ENCODE data around the gene TP53AIP1.
A peak's percentile ranks its signal among the peaks of the same experiment; 100 is the strongest.

The TP53AIP1 gene

DNA sequence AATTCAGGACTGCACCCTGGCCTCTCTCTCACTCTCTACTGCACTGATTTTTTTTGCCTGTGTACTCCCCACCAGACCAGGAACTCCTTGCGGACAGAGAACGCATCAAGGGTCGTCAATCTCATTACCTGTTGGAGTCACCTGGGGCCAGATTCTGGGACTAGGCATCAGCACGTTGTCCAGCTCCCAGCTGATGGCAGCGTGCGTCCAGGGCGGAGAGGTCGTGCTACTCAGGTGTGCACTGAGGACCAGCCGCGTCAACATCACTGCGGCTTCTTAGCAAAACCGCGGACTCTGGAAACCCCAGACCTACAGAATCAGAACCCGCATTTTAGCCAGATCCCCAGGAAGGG, 38.4 kb downstream of the TP53AIP1 start:
- DNase-seq, result no peak

DNA sequence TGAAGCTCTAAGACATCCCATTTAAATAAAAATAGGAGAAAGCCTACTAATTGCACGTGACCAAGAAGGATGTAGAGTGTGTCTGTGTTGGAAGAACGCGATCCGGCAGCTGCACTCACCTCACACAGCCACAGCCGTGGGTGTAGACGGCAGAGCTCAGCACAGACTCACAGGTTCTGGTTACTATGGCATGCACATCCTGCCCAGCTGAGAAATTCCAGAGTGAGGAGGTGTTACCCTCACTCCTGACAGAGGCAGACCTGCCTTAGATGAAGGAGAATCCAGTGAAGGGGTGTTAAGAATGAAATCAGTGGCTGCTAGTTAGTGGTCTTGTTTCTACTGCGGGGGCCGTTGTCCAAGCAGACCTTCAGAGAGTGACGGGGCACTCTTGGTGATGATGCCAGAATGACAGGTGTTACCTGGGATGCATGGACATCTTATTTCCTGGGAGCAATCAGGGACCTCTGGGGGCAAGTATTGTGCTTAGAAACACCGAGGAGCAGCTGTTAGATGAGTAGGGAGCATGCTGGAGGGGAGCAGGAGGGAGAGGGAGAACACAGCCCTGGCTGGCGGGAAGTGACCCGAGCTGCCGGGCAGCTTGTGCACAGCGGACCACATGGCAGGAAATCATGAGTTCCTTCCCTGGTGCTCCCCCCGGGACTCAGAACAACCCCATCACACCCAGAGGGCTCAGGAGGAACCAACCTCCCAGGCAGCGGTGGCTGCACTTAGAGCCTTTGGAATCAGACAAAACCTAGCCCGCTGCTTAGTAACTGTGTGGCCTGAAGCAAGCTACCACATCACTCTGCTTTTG, 39.2 kb downstream of the TP53AIP1 start:
- no peak for DNase-seq

DNA sequence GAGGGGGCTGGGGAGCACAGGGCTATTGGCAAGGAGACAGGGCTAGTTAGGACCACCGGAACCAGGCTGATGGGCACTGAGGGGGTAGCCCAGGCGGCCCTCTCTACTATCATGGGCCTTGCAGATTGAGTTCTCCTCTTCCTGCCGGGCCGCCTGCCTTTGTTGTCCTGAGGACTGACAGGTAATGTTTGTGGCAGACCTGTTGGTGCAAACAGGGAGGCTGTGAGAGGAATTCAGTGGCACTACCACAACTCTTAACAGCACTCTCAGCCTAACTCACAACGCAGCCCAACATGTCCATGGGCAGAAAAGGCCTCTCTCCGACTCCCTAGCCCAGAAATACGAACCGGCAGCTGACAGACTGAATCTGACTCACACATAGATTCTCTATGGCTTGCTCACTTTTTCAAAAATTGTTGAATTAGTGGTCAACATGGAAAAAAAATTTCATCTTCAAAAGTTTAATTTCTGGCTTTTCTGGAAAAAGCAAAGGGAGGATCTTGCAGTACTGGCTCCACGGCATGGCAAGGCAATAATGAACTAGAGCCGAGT, 40.1 kb downstream of the TP53AIP1 start:
- no peak for DNase-seq

DNA sequence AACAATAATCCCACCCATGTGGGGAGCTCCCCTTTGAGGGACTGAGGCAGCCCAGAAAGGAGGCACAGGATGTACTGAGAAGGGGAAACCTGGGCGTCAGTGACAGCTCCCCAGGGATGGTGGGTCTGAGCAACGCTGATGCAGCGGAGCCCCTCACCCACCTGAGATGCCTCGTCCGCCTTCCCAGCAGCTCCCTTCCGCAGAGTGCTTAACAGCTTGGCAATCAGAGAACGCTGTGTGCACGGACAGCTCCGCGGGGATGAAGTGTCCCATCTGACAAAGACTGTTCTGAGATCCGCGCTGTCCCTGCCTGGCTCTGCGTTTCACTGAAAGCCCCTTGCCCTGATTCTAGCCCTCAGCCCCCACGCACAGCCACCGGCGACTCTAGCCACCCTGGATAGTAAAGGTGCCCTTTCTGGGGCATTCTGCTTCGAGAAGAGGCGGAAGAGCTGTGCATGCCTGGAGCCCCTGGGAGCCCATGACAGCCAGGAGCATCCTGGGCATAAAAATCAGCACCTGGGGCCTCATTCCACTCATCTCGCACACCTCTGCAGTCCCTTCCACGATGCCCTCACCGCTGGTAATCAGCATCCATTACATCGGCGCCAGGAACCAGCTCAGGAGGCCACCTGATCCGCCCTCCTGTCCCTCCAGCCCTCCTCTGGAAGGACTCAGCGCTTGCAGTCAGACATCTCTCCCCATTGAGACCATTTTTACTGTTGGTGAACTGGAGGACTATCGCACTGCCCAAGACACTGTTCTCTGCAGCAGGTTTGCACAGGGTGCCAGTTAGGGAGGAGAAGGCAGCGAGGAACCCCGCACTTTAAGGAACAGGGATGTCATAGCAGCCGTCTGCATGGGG, 40.8 kb downstream of the TP53AIP1 start:
- DNase-seq, result no peak

DNA sequence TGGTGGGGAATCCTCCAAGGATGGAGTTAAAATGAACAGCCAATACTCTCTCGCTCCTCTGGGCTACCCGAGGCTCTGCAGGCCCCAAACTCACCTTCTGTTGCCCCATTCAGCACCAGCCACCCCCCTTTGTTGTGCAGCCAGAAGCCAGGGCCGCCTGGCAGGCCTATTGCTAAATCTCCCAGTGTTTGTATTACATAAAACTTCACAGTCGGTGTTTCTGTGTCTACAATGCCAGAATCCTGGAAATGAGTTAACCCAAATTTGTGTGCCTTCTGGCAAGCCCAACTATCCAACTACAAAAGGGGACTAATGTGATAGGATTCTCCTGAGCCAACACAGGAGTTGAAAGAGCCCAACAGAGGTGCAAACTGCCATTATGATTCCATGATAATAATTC, 42.2 kb downstream of the TP53AIP1 start:
- DNase-seq, result no peak

DNA sequence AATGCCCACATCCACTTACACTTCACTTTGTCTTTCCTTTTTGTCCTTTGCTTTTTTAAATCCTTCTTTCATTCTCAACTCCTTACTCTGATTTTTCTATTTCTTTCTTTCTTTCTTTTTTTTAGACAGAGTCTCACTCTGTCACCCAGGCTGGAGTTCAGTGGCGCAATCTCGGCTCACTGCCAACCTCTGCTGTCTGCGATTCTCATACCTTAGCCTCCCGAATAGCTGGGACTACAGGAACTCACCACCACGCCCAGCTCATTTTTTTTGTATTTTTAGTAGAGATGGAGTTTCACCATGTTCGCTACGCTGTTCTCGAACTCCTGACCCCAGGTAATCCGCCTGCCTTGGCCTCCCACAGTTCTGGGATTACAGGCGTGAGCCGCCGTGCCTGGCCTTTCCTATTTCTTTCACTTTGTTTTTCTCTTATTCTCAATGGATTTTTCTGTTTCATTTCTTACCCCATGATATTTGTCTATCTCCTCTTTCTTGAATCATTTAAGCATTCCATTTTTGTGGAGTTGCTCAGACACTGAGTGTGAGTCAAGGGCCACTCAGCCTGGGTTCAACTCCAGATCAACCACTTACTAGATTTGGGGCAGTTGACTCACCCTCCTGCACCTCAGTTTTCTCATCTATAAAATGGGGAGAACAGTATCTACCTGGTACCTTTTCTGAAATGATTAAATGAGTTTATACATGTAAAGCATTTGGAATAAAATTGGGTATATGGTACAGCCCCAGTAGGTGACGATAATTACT, 43.9 kb downstream of the TP53AIP1 start:
- no peak for DNase-seq

DNA sequence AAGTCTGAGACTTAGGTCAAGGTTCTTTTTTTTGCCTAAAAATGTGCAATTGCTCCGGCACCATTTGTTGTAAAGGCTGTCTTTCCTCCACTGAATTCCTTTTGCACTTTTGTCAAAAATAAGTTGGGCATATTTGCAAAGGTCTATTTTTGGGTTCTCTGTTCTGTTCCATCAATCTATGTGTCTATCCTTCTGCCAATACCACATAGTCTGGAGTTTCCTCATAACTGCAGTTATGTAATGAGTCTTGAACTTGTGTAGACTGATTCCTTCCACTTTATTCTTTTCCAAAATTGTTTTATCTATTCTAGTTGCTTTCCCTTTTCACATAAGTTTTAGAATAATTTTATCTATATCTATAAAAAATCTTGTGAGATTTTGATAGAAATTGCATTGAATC, 44.8 kb downstream of the TP53AIP1 start:
- DNase-seq, result no peak

DNA sequence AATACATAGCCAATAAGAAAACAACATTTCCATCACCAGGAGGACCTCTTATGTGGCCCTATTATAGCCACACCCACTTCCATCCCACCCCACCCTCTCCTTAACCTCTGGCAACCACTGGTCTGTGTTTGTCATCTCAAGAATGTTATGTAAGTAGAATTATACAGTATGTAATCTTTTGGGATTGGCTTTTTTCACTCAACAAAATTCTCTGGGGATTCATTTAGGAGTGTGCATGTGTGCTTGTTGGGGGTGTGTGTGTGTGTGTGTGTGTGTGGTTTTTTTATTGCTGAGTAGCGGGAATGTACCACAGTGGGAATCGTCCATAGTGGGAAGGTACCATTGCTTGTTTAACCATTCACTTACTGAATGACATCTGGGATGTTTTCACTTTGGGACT, 46.3 kb downstream of the TP53AIP1 start:
- no peak for DNase-seq

DNA sequence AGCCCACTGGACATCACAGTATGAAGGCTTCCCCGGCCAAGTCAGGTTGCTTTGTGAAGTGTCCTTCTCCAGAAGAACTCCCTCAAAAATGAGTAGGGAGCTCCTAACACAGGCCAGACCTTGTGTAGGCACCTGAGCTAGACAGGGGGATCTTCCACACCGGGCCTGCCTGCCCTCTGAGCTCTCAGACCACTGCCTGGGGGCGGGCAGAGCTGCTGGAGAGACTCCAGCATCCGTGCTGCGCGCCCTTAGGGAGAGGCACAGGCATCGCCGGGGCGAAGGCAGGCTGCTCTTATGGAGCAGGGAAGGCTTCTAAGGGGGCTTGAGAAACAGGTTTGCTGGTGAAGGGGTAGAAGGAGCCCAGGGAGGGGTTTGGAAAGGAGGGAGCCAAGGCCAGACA, 47.1 kb downstream of the TP53AIP1 start:
- no peak for DNase-seq

DNA sequence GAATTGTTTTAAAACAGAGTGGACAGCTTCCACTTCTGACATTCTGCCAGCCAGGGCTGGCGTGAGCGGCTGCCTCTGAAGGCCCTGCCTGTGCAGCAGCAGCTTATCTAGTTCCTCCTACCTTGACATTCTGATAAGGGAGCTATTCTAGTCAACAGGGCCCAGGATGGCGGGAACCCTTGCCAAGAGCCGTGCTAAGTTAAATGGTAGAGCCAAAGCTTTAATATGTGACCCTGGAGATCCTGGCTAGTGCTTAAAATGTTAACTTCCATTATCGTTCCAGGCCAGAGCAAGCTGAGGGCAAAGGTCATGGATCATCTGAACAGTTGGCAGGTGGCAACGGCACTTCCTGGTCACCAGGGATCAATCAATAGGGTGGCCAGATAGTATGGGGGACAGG, 48.0 kb downstream of the TP53AIP1 start:
- no peak for DNase-seq

DNA sequence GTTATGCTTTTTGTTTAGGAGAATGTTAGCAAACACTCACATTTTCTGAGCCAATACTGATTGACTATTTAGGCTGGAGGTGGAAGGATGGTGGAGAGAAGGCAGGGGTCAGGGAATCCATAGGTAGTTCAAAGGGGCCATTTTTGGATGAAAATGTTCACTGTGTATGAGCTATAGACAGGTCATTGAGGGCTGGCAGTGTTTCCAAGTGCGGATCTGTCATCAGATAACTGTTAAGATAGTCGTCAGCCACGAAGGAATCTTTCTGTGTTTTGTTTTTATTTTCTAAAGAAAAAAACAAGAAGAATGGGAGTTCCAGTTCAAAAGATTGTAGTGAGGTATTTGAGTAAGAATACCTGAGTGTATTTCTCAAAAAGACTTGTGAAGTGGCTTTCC, 48.4 kb downstream of the TP53AIP1 start:
- no peak for DNase-seq

DNA sequence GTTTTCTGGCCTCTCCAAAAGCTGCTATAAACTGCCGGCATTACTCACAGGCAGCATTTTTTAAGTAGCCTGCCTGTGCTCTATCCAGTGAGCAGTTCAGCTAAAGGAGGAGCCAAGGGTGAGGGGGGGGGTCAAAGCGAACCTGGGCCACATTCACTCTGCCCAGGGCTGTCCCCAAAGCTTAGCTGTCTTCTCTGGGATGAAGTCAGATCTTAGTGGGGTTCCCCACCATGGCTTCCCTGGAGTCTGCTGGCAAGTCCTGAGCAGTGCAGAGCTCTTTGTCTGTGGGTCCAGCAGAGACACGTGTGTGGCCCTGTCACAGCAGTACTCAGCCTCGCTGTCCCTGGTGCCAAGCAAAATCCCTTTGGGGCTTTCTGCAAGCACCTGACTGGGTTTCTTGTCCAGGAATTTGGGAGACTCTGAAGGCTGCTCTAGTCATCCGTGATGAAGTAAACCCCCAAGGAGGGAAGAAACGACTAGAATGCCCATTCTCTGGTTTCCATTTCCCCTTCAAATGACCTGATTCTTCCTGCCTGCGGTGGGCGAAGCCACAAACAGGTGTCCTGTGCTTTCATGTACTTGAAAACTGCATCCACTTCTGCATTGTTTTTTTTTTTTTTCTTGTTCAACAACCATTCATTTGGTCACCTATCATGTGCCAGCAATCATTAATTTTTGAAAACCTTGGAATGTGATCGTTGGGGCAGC, 48.9 kb downstream of the TP53AIP1 start:
- no peak for DNase-seq

DNA sequence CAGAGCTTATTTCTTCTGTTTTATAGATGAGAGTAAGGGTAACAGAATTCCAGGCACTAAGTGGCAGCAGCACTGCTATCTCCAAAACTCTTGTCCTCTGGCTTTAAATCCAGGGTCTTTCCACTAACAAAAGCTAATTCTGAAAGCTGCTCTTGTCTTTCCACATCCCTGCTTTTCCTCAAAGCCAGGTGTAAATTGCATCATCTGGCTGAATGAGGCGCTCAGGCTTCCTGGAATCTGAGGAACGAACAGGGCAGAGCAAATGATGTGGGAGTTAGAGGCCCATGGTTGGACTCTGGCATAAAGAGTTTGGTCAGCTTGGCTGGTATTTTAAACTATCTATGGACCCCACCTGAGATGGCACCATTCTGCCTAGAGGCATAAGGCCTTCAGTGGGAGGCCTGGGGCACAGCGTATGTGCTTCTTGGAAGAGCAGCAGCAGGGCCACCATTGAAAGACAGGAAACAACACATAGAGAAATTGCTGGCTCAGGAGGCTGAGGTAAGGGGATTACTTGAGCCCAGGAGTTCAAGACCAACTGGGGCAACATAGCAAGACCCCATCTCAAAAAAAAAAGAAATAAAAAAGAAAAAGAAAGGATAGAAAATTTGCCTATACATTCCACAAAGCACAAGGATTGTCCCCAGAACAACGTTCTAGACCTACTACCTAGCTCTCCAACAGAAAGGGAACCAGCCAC, 49.7 kb downstream of the TP53AIP1 start:
- no peak for DNase-seq

DNA sequence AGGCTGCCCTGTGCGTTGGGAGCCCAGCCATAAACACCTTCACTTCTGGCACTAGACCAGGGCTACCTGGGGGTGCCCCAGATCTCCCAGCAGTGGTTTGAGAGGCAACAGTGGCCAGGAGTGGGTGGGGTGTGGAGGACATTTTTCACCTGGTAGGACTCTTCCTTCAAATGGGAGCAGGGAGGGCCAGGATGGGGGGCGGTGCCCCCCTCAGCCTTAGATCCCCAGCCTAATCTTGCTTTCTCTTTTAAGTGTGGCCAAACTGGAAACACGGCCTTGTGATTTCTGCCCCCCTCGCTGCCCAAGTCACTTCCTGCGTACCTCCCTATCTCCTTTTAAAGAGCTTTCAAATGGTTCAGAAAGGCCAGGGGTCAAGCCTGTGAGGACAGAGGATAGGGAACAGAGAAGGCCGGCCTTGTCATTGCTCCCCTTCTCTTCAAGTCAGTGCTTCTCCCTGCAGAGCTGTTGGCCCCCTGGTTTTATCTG, 50.7 kb downstream of the TP53AIP1 start:
- no peak for DNase-seq

DNA sequence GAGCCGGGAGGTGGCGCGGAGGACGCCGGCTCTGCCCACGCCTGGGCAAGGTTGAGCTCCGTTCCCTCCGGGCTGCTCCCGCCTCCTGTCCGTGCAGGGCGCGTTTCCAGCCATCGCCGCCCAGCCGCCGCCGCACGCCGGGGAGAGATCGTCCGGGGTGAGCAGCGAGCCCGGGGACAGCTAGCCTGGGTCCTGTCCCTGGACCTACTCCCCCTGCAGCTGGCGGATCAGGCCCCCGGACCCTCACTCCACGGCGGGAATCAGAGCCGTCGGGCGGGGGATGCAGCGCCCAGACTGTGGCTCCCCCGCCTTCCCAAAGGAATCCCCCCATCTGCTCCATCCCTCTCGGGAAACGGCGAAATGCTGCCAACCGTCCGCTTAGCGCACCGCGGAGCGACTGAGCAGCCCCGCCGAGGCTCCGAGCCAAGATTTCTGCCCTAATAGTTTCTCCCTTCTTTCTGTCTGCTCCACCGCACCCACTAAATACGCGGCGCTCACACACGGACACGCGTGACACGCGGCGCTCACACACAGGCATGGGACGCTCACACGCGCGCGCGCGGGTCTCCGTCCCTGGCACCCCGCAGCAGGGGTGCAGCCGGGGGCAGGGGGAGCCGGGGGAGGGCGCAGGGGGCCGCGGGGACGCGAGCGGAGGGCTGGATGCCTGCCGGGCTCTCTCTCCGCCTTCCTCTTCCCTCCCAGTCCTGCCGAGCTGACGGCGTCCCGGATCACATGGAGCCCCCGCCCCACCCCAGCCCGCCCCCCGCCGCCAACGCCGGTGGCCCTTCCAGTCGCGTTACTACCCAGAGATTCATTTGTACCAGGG, 51.9 kb downstream of the TP53AIP1 start, which contains the start of gene KCNJ5:
KCNJ5 (plus strand) TSS at position 814 of the 826 bp plus-strand sequence. CDS start 19,918 bp downstream, outside the sequence.
- peak; percentile 40 for DNase-seq

DNA sequence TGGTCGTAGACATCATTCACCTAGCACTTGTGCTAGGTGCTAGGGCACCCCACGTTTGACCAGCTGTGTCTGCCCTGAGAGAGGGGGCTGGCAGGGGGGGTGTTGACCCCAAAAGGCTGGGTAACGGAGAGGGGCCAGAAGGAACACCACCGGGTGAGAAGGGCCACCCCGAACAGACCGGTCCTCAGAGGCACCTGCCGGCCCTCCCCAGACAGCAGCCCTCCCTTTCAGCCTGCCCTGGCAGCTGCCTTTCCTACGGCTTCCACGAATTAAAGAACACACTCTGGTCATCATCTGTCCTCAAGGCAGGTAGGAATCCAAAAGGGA, 52.5 kb downstream of the TP53AIP1 start:
- no peak for DNase-seq

DNA sequence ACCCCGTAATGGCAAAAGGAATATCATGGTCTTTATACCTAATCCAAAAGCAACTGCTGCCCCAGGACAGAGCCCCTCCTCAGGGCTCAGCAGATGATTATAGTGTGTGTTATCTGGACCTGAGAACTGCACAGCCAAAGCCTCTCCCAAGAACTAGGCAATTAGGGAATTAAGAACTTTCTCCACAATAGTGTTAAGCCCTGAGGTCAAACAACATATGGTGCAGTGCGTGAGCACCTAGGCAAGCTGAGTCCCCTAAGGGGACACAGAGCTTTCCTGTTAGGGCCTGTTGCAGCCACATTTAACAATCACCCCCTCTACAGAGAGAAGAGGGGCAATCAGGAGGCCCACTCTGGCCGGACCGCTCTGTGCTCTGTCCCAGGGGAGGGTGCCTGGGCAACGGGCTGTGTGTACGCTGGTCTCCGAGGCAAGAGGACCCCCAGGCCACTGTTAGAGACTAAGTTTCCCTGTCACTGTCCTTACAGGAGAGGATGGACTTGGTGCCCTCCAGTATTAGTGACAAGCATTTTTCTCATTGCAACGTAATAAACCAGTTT, 52.9 kb downstream of the TP53AIP1 start:
- no peak for DNase-seq

DNA sequence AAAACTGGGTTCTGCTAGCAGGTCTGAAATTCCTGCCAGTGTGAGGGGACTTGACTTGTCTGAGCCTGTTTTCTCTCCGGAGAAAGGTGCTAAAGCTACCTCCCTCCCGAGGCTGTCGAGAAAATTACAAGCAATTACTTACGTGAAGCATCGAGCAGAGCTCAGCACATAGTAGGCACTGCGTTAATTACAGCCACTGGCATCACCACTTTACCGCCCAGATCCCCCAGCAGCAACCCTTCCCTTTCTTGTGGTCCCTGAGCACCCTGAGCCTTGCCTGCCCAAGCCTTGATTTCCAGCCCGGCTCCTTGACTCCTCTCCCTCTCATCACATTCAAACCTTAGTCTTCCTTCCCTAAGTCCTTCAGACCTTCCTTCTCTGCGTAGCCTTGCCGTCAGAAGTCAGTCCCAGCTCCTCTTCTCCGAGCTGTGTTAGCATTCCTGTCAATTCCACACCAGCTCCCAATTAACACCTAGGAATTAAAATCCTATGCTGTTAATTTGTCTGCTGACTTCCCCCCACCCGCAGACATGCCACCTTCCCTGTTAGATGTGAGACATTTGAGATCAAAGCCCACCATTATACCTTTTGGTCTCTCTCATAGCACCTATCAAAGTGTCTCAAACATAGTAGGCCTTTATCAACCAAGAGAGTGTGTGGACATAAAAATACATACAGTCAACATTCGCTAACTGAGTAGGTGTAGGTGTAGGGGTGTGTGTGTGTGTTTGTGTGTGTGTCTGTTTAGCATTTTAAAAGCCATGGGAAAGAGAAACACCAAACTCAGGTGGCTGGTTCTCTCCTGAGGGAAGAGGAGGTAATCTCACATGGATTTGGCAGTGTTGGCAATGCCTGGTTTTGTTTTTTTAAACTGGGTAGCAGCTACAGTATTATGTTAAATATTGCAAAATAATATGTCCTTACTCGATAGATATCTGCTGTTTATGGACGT, 54.4 kb downstream of the TP53AIP1 start:
- DNase-seq, result no peak

DNA sequence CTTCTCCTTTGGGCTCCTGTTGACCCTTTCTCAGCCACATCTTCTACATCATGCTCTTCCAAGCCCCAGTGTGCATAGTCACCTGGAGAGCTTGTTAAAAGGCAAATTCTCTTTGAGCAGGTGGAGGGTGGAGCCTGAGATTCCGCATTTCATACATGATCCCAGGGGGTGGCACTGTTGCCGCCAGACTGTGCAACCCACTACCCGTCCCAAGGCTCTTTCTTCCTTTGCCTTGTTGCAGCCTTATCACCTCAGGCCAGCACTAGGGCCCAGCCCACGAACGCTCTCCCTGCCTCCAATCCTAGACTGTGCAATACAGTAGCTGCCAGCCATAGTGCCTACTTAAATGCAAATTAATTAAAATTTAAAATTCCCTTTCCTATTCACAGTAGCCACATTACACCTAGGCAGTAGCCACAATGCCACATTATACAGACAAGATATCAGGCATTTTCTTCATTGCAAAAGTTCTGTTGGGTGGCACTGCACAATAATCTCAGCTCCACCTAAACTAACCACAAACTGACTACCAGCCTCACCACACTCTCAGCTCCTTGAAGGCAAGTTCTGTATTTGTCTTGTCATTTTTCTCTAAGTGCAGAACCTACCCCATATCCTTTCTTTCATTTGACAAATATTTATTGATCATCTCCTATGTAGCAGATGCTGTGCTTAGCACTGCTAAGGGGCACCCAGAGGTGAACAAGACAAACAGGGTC, 56.1 kb downstream of the TP53AIP1 start:
- peak; percentile 17 for DNase-seq

Measured in stimulated activated CD4-positive, alpha-beta T cell treated with anti-CD3 and anti-CD28 coated beads, Interleukin-15, amount 100 ng/mL, for 24 hours (primary cell).